Ovary (tissue), 3 donors: ENCODE data around the gene IL3RA.

Experiments used
- EP300 ChIP-seq: sonication (generic); formaldehyde crosslinking; IDR thresholded peaks from one replicate; pipeline ENCODE4 v1.6.1; 2017; ENCODE audit warnings: antibody characterized with exemption
- POLR2A ChIP-seq: fragments of 450-650 bp; IDR thresholded peaks from one replicate; pipeline ENCODE4 v1.6.1; 2017; ENCODE audit warnings: antibody characterized with exemption, mild to moderate bottlenecking, moderate library complexity
- TF ChIP-seq, protein P1 (sequence below), 3 donors: fragments of 450-650 bp in 2 of 3; fragments of 200-600 bp in 1 of 3; IDR thresholded peaks; one replicate each; pipeline versions ENCODE4 v1.5.1 to v1.8.0; 2016 to 2022; ENCODE audit warnings: antibody characterized with exemption in 3 of 3, mild to moderate bottlenecking in 1 of 3
- donor health status: DM: no; HTN: no; CAD: no.

DNA sequence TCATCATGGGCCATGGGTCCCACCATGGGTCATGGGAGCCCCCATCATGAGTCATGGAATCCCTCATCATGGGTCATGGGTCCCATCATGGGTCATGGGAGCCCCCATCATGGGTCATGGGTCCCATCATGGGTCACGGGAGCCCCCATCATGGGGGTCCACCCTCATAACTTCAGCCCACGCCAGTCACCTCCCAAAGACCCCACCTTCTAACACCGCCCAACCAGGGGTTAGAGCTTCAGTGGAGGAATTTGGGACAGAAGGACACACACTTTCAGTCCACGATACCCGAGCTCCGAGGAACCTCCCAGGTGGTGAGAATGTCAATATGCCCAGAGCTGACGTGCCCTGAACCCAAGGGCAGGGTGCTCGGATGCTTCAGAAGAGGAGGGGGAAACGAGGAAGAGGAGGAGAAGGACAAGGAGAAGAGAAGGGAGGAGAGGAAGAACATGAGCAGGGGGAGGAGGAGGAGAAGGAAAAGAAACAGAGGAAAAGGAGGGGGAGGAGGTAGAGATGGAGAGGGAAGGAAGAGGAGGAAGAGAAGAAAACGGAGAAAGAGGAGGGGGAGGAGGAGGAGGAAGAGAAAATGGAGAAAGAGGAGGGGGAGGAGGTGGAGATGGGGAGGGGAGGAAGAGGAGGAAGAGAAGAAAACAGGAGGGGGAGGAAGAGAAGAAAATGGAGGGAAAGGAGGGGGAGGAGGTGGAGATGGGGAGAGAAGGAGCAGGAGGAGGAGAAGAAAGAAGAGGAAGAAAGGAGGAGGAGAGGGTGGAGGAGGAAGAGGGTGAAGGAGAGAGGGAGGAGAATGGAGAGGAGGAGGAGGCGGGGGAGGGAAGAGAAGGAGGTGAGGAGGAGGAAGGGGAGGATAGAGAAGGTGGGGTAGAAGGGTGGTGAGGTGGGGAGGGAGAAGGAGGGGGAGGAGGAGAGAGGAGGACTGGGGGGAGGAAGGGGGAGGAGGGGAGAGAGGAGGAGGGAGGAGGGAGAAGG is 17.7 kb downstream of the IL3RA start:
- TF ChIP-seq EP300 (no peak), POLR2A (no peak)
- TF ChIP-seq, protein P1, sequence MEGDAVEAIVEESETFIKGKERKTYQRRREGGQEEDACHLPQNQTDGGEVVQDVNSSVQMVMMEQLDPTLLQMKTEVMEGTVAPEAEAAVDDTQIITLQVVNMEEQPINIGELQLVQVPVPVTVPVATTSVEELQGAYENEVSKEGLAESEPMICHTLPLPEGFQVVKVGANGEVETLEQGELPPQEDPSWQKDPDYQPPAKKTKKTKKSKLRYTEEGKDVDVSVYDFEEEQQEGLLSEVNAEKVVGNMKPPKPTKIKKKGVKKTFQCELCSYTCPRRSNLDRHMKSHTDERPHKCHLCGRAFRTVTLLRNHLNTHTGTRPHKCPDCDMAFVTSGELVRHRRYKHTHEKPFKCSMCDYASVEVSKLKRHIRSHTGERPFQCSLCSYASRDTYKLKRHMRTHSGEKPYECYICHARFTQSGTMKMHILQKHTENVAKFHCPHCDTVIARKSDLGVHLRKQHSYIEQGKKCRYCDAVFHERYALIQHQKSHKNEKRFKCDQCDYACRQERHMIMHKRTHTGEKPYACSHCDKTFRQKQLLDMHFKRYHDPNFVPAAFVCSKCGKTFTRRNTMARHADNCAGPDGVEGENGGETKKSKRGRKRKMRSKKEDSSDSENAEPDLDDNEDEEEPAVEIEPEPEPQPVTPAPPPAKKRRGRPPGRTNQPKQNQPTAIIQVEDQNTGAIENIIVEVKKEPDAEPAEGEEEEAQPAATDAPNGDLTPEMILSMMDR (IDR thresholded peaks at IDR 0.05): no peak
